Epithelial cell of esophagus (primary cell): ENCODE results near the gene KCTD15.

Experiments
- DNase-seq: peaks from one replicate; pipeline ENCODE4 v3.0.0; 2010; ENCODE audit warnings: low read depth
- H3K4me3 ChIP-seq: 2 replicates; pipeline ENCODE4 v1.5.1; 2011; ENCODE audit warnings: mild to moderate bottlenecking, low read length, control low read depth
- TF ChIP-seq, protein P1 (sequence below): IDR thresholded peaks from 2 replicates; pipeline ENCODE4 v1.5.1; 2011; ENCODE audit warnings: low read depth, mild to moderate bottlenecking, low read length, control low read depth, inconsistent platforms; ENCODE audit not compliant: insufficient read depth; ENCODE audit errors: missing control alignments

KCTD15 gene

DNA sequence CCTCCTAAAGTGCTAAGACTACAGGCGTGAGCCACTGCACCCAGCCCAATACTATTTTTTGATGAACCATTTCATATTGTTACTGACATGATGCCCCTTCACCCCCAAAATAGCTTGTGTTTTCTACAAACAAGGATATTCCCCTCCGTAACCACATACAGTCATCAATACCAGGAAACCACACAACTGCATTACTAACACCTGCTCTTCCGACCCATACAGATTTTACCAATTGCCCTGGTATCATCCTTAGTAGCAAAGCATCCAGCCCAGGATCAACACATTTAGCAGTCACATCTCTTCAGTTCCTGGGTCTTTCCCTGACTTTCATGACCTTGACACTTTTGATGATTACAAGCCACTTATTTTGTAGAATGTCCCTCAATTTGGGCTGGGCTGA, 33.6 kb downstream of the KCTD15 start:
- DNase-seq: no peak
- TF ChIP-seq, protein P1, sequence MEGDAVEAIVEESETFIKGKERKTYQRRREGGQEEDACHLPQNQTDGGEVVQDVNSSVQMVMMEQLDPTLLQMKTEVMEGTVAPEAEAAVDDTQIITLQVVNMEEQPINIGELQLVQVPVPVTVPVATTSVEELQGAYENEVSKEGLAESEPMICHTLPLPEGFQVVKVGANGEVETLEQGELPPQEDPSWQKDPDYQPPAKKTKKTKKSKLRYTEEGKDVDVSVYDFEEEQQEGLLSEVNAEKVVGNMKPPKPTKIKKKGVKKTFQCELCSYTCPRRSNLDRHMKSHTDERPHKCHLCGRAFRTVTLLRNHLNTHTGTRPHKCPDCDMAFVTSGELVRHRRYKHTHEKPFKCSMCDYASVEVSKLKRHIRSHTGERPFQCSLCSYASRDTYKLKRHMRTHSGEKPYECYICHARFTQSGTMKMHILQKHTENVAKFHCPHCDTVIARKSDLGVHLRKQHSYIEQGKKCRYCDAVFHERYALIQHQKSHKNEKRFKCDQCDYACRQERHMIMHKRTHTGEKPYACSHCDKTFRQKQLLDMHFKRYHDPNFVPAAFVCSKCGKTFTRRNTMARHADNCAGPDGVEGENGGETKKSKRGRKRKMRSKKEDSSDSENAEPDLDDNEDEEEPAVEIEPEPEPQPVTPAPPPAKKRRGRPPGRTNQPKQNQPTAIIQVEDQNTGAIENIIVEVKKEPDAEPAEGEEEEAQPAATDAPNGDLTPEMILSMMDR: no peak
- H3K4me3 ChIP-seq: no peak overlapping the region

DNA sequence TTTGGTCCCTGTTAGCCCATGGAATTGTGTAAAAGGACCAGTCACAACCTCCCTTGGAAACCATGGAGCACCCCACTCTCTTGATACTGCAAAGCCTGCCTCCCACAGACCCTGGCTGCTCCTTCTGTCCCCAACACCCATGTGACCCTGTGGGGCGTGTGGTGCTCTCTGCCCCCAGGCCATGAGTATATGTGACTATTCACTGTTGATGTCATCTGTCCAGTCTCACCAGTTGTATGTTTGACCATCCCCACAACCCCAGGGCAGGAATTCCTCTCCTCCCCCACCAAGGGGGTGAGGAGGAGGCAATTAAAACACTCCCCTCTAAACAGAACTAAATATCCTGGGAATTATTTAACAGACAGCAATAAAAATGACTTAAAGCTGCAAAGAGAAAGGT, 35.2 kb downstream of the KCTD15 start:
- DNase-seq: no peak
- H3K4me3 ChIP-seq: no peak overlapping the region
- TF ChIP-seq, protein P1: no peak

DNA sequence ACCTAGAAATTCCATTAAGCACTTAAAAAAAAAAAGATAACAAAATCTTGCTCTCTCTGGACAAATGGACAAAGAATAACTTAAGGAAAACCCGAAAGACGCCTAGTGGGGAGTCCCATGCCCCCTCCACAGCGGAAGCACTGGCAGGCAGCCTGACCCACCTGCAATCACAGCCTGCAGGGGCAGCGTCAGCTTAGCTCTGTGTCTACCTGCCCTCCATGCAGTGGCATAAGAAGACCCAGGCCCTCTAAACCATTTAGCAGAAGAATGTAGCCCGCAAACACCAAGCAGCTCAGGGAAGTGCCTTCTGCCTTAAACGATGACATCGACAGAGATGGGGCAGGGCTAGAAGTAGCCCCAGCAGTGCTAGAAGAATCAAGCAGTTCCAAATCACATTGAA, 36.0 kb downstream of the KCTD15 start:
- H3K4me3 ChIP-seq: no peak overlapping the region
- TF ChIP-seq, protein P1: no peak
- no peak for DNase-seq

DNA sequence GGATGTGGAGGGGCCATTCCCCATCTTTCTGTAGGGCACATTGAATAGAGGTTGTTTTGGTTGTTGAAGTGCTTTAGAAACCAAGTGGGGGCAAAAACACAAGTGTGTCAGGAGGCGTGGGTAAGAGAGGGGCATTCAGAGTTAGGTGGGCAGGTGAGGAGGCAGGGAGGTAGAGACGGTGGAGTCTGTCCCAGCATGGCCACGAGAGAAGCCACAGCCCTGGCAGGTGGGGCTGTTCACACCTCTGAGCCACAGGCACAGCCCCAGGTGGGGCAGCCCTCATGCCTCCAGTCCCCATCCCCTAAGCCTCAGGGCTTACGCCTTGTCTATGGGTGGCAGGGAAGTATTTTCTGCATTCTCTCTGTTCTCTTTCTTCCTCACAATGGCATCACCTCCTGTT, 43.7 kb downstream of the KCTD15 start:
- TF ChIP-seq, protein P1: no peak
- no peak overlapping the region for H3K4me3 ChIP-seq
- DNase-seq: no peak

DNA sequence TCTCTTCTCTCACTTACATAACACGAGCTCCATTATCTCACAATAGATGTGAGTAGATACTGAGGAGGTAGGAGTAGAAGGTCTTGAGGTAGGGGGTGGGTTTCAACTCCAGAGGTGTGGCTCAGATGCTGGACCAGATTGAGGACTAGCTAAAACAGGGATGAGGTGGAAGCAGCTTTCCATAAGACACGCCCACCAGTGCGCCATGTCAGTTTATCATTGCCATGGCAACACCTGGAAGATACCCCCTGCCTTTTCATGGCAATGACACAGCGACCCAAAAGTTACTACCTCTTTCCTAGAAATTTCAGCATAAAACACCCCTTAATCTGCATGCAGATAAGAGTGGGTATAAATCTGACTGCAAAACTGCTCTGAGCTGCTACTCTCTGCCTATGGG, 44.1 kb downstream of the KCTD15 start:
- DNase-seq: no peak
- TF ChIP-seq, protein P1: no peak
- no peak overlapping the region for H3K4me3 ChIP-seq

DNA sequence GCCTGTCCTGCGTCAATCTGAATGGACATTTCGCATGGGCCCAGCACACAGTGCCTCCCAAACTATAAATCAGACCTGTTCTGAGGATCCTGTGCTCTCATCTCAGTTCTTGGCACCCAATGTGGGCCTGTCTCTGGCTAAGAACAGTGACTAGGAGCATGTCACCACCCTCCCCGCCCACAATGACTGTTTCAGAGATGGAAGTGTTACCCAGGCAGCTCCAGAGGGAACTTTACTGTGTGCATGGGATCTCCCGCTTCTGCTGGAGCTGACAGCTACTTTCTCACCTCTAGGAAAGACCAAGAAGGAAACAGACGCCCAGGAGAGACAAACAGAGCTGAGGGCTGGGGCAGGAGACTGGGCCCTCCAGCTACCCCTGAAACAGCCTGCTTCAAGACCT, 45.0 kb downstream of the KCTD15 start:
- H3K4me3 ChIP-seq: no peak overlapping the region
- no peak for DNase-seq
- TF ChIP-seq, protein P1: no peak

DNA sequence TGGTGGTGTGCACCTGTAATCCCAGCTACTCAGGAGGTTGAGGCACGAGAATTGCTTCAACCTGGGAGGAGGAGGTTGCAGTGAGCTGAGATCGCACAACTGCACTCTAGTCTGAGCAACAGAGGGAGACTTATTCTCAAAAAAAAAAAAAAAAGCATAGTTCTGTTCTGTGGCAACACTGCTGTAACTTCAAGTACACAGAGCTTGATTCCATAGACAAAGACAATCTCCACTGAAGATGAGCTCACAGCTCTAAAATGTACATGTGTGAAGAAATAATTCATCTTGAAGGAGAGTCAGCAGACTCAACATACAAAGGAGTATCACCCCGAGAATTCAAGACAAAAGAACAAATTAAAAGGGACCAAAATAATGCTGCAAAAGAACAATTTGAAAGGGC, 47.8 kb downstream of the KCTD15 start:
- TF ChIP-seq, protein P1: no peak
- no peak for DNase-seq
- H3K4me3 ChIP-seq: no peak overlapping the region
